Neutrophil (primary cell): ENCODE data around the gene IGSF5.

ENCODE experiments used
- H3K27ac ChIP-seq: fragments of 200-600 bp; sonication (generic); 2 replicates; pipeline ENCODE4 v1.5.1; 2016; ENCODE audit warnings: mild to moderate bottlenecking, moderate library complexity
- H3K27me3 ChIP-seq: fragments of 200-600 bp; sonication (generic); 2 replicates; pipeline ENCODE4 v1.6.0; 2016; ENCODE audit warnings: mild to moderate bottlenecking
- H3K36me3 ChIP-seq: fragments of 200-600 bp; sonication (generic); 2 replicates; pipeline ENCODE4 v1.5.1; 2017
- H3K4me1 ChIP-seq, 2 experiments: fragments of 200-600 bp in 1 of 2; sonication (generic) in 1 of 2; 1 replicate in 1 of 2; 2 replicates in 1 of 2; pipeline versions ENCODE4 v1.5.1 to v1.6.1; 2013 to 2016; ENCODE audit warnings: low read depth in 1 of 2, low read length in 1 of 2, mild to moderate bottlenecking in 1 of 2, moderate library complexity in 1 of 2; ENCODE audit not compliant: control insufficient read depth in 1 of 2, insufficient read depth in 1 of 2
- H3K4me3 ChIP-seq, 2 experiments: fragments of 200-600 bp in 1 of 2; sonication (generic) in 1 of 2; 1 replicate in 1 of 2; 2 replicates in 1 of 2; pipeline ENCODE4 v1.5.1; 2013 to 2016; ENCODE audit warnings: low read depth in 1 of 2, low read length in 1 of 2, mild to moderate bottlenecking in 1 of 2, moderate library complexity in 1 of 2
- H3K9me3 ChIP-seq: fragments of 200-600 bp; sonication (generic); 2 replicates; pipeline ENCODE4 v1.5.1; 2016
- TF ChIP-seq, protein P1 (sequence below): fragments of 200-600 bp; sonication (generic); IDR thresholded peaks from 2 replicates; pipeline ENCODE4 v1.5.1; 2016; ENCODE audit warnings: antibody characterized with exemption

Gene IGSF5

DNA sequence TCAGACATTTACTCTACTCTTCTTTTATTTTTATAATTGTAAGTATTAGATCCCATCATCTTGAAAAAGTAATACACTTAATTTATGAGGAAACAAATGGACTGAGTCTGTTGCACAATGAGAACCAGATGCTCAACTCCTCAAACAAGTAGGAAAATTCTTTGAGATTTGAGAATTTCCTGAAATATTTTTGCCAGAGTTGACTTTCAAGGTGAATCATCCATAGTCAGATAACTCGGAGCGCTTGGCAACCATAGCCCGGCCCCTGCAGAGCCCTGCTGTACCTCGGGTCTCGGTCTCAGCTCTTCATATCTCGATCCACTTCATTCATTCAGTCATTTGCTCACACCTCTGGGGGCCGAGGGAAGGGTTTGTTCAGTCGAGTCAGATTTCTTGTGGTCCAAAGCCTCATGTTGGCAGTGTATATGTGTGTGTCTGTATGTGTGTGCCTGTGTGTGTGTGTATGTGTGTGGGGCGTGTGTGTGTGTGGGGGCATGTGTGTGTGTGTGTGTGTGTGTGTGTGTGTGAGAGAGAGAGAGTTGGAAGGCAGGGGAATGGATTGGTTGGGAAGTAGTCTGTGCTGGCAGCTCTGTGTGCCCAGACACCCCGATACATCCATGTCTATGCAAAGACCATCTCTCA lies 104.2 kb downstream of the IGSF5 start:
- TF ChIP-seq, protein P1, sequence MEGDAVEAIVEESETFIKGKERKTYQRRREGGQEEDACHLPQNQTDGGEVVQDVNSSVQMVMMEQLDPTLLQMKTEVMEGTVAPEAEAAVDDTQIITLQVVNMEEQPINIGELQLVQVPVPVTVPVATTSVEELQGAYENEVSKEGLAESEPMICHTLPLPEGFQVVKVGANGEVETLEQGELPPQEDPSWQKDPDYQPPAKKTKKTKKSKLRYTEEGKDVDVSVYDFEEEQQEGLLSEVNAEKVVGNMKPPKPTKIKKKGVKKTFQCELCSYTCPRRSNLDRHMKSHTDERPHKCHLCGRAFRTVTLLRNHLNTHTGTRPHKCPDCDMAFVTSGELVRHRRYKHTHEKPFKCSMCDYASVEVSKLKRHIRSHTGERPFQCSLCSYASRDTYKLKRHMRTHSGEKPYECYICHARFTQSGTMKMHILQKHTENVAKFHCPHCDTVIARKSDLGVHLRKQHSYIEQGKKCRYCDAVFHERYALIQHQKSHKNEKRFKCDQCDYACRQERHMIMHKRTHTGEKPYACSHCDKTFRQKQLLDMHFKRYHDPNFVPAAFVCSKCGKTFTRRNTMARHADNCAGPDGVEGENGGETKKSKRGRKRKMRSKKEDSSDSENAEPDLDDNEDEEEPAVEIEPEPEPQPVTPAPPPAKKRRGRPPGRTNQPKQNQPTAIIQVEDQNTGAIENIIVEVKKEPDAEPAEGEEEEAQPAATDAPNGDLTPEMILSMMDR = no peak
- H3K4me3 ChIP-seq = no peak overlapping the region
- H3K27me3 ChIP-seq = no peaks in the 10 kb centered on the region
- no peaks in the 10 kb centered on the region for H3K36me3 ChIP-seq
- H3K4me1 ChIP-seq = no peaks in the 10 kb centered on the region
- no peaks in the 10 kb centered on the region for H3K9me3 ChIP-seq
- no peak overlapping the region for H3K27ac ChIP-seq

DNA sequence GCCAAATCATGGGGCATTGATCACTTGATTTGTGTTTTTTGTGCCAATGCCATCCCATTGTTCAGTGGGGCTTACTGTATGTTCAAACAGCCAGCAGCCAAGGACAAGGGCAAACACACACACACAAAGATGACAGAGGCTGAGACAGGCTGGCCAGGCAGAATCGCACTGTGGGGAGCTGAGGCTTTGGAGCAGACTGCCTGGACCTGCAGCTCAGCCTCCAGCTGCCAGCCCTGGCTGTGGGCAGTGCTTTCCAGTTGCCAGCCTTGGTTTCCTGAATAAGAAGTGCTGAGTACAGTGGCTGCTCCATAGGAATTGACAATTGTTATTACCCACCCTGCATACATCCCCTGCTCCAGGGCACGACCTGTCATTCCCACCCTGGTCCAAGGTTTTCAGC lies 105.3 kb downstream of the IGSF5 start:
- no peaks in the 10 kb centered on the region for H3K36me3 ChIP-seq
- TF ChIP-seq, protein P1 = no peak
- H3K27me3 ChIP-seq = no peaks in the 10 kb centered on the region
- no peak overlapping the region for H3K27ac ChIP-seq
- H3K4me1 ChIP-seq = no peaks in the 10 kb centered on the region
- no peaks in the 10 kb centered on the region for H3K9me3 ChIP-seq
- no peak overlapping the region for H3K4me3 ChIP-seq

DNA sequence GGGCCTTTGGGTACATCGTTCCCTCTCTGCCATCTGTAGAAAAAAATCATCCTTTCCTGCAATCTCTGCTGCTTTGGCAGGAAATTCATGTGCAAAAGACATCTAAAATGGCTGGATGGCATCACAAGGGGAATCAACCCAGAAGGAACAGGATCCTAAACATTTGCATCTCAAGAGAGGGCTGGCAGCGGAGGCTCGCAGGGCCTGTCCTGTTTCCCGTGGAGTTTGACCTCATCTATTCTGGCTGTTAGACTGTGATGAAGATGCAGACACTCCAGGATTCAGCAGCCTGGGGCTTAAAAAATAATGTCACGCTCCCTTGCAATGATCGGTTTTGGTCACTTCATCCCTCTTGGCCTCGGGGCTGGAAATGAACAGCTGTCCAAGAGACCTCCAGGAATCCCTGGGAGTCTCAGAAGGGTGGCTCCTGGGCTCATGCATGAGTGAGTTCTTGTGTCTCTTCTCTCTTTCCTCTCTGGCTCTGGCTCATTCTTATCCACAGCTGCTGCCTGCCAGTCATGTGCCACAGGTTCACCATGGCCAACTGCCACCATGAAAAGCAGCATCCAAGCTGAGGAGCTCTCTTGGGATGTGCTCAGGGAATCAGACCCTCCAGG lies 106.1 kb downstream of the IGSF5 start:
- TF ChIP-seq, protein P1 = no peak
- Histone ChIP-seq H3K4me1 (no peaks in the 10 kb centered on the region), H3K27me3 (no peaks in the 10 kb centered on the region), H3K4me3 (no peak overlapping the region), H3K27ac (no peak overlapping the region), H3K36me3 (no peaks in the 10 kb centered on the region), H3K9me3 (no peaks in the 10 kb centered on the region)
